WTC11 (cell line): ENCODE results near the gene SDK2. TPM values are rescaled to one million over a fixed set of nuclear protein-coding genes. Genes with fewer than 3 reads are reported as not detected.

ENCODE experiments used
- ATAC-seq: fragments of 200-7000 bp; cut with Tn5 transposase; 2 replicates; pipeline ENCODE4 v1.10.0; 2021; ENCODE audit warnings: mild to moderate bottlenecking, moderate library complexity
- CTCF ChIA-PET: fragments of 300-600 bp; sonication (Branson Sonifier 250); formaldehyde crosslinking; loops from one replicate; lab custom pipeline; 2021; ENCODE audit warnings: antibody characterized with exemption; lab: Charles Lee
- POLR2A ChIA-PET: fragments of 350-600 bp; sonication (Branson Sonifier 250); formaldehyde crosslinking; loops from one replicate; lab custom pipeline; 2021; ENCODE audit warnings: antibody characterized with exemption; lab: Charles Lee
- DNase-seq: peaks from one replicate; pipeline ENCODE4 v3.0.0; 2021; ENCODE audit warnings: low spot score
- H3K27ac Mint-ChIP-seq: 2 replicates; pipeline ENCODE4 v1.8.0; 2021; ENCODE audit warnings: mixed read lengths
- H3K27me3 Mint-ChIP-seq: 2 replicates; pipeline ENCODE4 v1.8.0; 2021; ENCODE audit warnings: low read depth, mild to moderate bottlenecking, moderate library complexity, mixed read lengths
- H3K36me3 Mint-ChIP-seq: 2 replicates; pipeline ENCODE4 v1.8.0; 2021; ENCODE audit warnings: mixed read lengths
- H3K4me1 Mint-ChIP-seq: 2 replicates; pipeline ENCODE4 v1.8.0; 2022; ENCODE audit warnings: mixed read lengths
- H3K4me3 Mint-ChIP-seq: 2 replicates; pipeline ENCODE4 v1.8.0; 2021; ENCODE audit warnings: mild to moderate bottlenecking, moderate library complexity, mixed read lengths
- H3K9me3 Mint-ChIP-seq: 2 replicates; pipeline ENCODE4 v1.8.0; 2021; ENCODE audit warnings: mixed read lengths
- ATF2 ChIP-seq: sonication (generic); formaldehyde crosslinking; IDR thresholded peaks from 2 replicates; pipeline ENCODE4 v1.8.1; 2022; ENCODE audit warnings: low read depth, missing genetic modification reagents, borderline replicate concordance
- CBFB ChIP-seq: sonication (generic); formaldehyde crosslinking; IDR thresholded peaks from 2 replicates; pipeline ENCODE4 v1.8.1; 2022; ENCODE audit warnings: mild to moderate bottlenecking, low read depth, missing genetic modification reagents
- ESRRA ChIP-seq: sonication (generic); formaldehyde crosslinking; IDR thresholded peaks from 2 replicates; pipeline ENCODE4 v1.8.1; 2022; ENCODE audit warnings: mild to moderate bottlenecking, missing genetic modification reagents, borderline replicate concordance
- FOXP1 ChIP-seq: sonication (generic); formaldehyde crosslinking; IDR thresholded peaks from 2 replicates; pipeline ENCODE4 v1.8.0; 2022; ENCODE audit warnings: missing genetic modification reagents, mild to moderate bottlenecking, moderate library complexity, borderline replicate concordance
- GABPB1 ChIP-seq: sonication (generic); formaldehyde crosslinking; IDR thresholded peaks from 2 replicates; pipeline ENCODE4 v1.8.1; 2023; ENCODE audit warnings: mild to moderate bottlenecking, missing genetic modification reagents
- NFATC4 ChIP-seq: fragments of 250-450 bp; sonication (Bioruptor Pico); IDR thresholded peaks from 2 replicates; pipeline ENCODE4 v1.9.0; 2021; ENCODE audit warnings: mild to moderate bottlenecking
- PRDM15 ChIP-seq: sonication (generic); formaldehyde crosslinking; IDR thresholded peaks from 2 replicates; pipeline ENCODE4 v1.8.0; 2022; ENCODE audit warnings: missing genetic modification reagents
- SP1 ChIP-seq: sonication (generic); formaldehyde crosslinking; conservative IDR thresholded peaks from 2 replicates; pipeline ENCODE4 v1.8.1; 2022; ENCODE audit warnings: missing genetic modification reagents
- USF1 ChIP-seq: sonication (generic); formaldehyde crosslinking; IDR thresholded peaks from 2 replicates; pipeline ENCODE4 v1.8.0; 2022; ENCODE audit warnings: mild to moderate bottlenecking, missing genetic modification reagents
- ZBTB43 ChIP-seq: sonication (generic); formaldehyde crosslinking; IDR thresholded peaks from 2 replicates; pipeline ENCODE4 v1.8.1; 2023; ENCODE audit warnings: mild to moderate bottlenecking, missing genetic modification reagents
- ZMAT4 ChIP-seq: fragments of 250-450 bp; sonication (Bioruptor Pico); IDR thresholded peaks from 2 replicates; pipeline ENCODE4 v1.9.0; 2021; ENCODE audit warnings: mild to moderate bottlenecking
- ZNF138 ChIP-seq: sonication (generic); formaldehyde crosslinking; conservative IDR thresholded peaks from 2 replicates; pipeline ENCODE4 v1.8.1; 2022; ENCODE audit warnings: mild to moderate bottlenecking, moderate library complexity, missing genetic modification reagents
- ZNF232 ChIP-seq: sonication (generic); formaldehyde crosslinking; IDR thresholded peaks from 2 replicates; pipeline ENCODE4 v1.8.0; 2022; ENCODE audit warnings: mild to moderate bottlenecking, missing genetic modification reagents
- ZNF423 ChIP-seq: fragments of 250-450 bp; sonication (Bioruptor Pico); IDR thresholded peaks from 2 replicates; pipeline ENCODE4 v2.1.2; 2022; ENCODE audit warnings: mild to moderate bottlenecking, moderate library complexity
- ZNF532 ChIP-seq: fragments of 250-450 bp; sonication (Bioruptor Pico); IDR thresholded peaks from 2 replicates; pipeline ENCODE4 v1.9.0; 2021; ENCODE audit warnings: mild to moderate bottlenecking, borderline replicate concordance
- ZNF671 ChIP-seq: fragments of 250-450 bp; sonication (Bioruptor Pico); IDR thresholded peaks from 2 replicates; pipeline ENCODE4 v1.8.0; 2021; ENCODE audit warnings: mild to moderate bottlenecking
- ZSCAN18 ChIP-seq: fragments of 250-450 bp; sonication (Bioruptor Pico); IDR thresholded peaks from 2 replicates; pipeline ENCODE4 v2.1.2; 2022; ENCODE audit warnings: mild to moderate bottlenecking, moderate library complexity
- total RNA-seq: library from RNA; stranded (reverse); gene quantifications from 3 replicates; pipeline ENCODE4 v1.2.3, GENCODE V29; 2021

Gene SDK2
- total RNA-seq, 1 experiment from 2014 or later = 14.8 TPM

- no peak for TF ChIP-seq ZNF532 (CRISPR knock-in tag)
- no peak for TF ChIP-seq ZNF423 (CRISPR knock-in tag)
- TF ChIP-seq FOXP1 (CRISPR knock-in tag) = no peak
- TF ChIP-seq ZMAT4 (CRISPR knock-in tag) = no peak
- no peak for TF ChIP-seq ATF2
- no peak for TF ChIP-seq SP1
- TF ChIP-seq NFATC4 = no peak
- no peak for TF ChIP-seq ZNF232 (CRISPR knock-in tag)
- TF ChIP-seq CBFB = no peak
Measured at GRCh38 chr17:73568934-73569333, 75.3 kb downstream of the SDK2 start (continued).

GRCh38 chr17:73566905-73567782, 77.1 kb downstream of the SDK2 start:
- CTCF ChIA-PET = interaction anchor here (0.6 to 2.0 kb wide), 11 partner anchors 12 to 812 kb away, joined by 3 to 15 read pairs (median 4); no protein-coding TSS in a partner anchor

More at GRCh38 chr17:73566905-73567782, 77.1 kb downstream of the SDK2 start:
- TF ChIP-seq ZNF423 (CRISPR knock-in tag) (peak; percentile 48; the same call in 1 of the 2 replicates), ZNF138 (CRISPR knock-in tag) (no peak), ESRRA (CRISPR knock-in tag) (no peak), PRDM15 (CRISPR knock-in tag) (peak; percentile 87), ZSCAN18 (CRISPR knock-in tag) (no peak), ZMAT4 (CRISPR knock-in tag) (no peak), GABPB1 (CRISPR knock-in tag) (no peak), ZBTB43 (CRISPR knock-in tag) (no peak), USF1 (no peak), ZNF671 (no peak)
- POLR2A ChIA-PET = interaction anchor here (0.6 to 1.4 kb wide), 5 partner anchors 9 to 75 kb away, joined by 3 to 4 read pairs (median 4); no protein-coding TSS in a partner anchor
- Mint-ChIP-seq H3K27ac (peak overlapping the region; percentile 95), H3K4me3 (peak overlapping the region; percentile 25; the same call in 1 of the 2 replicates), H3K9me3 (no peaks in the 10 kb centered on the region), H3K27me3 (no peaks in the 10 kb centered on the region), H3K36me3 (no peaks in the 10 kb centered on the region), H3K4me1 (peaks cover 79% of the 10 kb centered on the region)
- no peak for DNase-seq
- ATAC-seq = peak; percentile 79
